H1 (cell line): Measurements from ENCODE around the gene IFITM2. TPM values are rescaled to one million over a fixed set of nuclear protein-coding genes. Genes with fewer than 3 reads are reported as not detected.

Source experiments
- CTCF ChIA-PET: fragments of 300-600 bp; sonication (Branson Sonifier 250); formaldehyde crosslinking; loops from one replicate; lab custom pipeline; 2021; ENCODE audit not compliant: partially characterized antibody; lab: Charles Lee
- POLR2A ChIA-PET: fragments of 300-600 bp; sonication (Branson Sonifier 250); formaldehyde crosslinking; loops from one replicate; lab custom pipeline; 2021; ENCODE audit warnings: inconsistent platforms; ENCODE audit not compliant: partially characterized antibody; lab: Charles Lee
- DNase-seq, 2 experiments: peaks; one replicate each; pipeline versions ENCODE4 v3.0.0 to v3.0.0-alpha.2; 2010 to 2022; ENCODE audit warnings: low spot score in 2 of 2, low read depth in 1 of 2, mixed read lengths in 1 of 2
- FAIRE-seq: peaks from 2 replicates; lab custom pipeline; 2011; peaks lifted over from hg19 to GRCh38; lab: Jason Lieb, UNC
- H2AFZ ChIP-seq: 2 replicates; pipeline ENCODE4 v1.8.1; 2012; ENCODE audit warnings: low read length, inconsistent platforms
- H2AK5ac ChIP-seq: 2 replicates; pipeline ENCODE4 v1.6.1; 2013; ENCODE audit warnings: low read depth, low read length
- H2BK120ac ChIP-seq: replicated peaks from 2 replicates; pipeline ENCODE3; 2013; ENCODE audit warnings: low read depth, low read length, inconsistent platforms
- H2BK12ac ChIP-seq: 2 replicates; pipeline ENCODE4 v1.6.1; 2013; ENCODE audit warnings: low read depth, low read length
- H2BK15ac ChIP-seq: 2 replicates; pipeline ENCODE4 v1.6.1; 2013; ENCODE audit warnings: low read length
- H2BK20ac ChIP-seq: 2 replicates; pipeline ENCODE4 v1.6.1; 2013; ENCODE audit warnings: low read length
- H2BK5ac ChIP-seq: 2 replicates; pipeline ENCODE4 v1.6.1; 2013; ENCODE audit warnings: low read depth, low read length
- H3K14ac ChIP-seq: 2 replicates; pipeline ENCODE4 v1.6.1; 2013; ENCODE audit warnings: inconsistent platforms; ENCODE audit not compliant: insufficient read length
- H3K18ac ChIP-seq: 2 replicates; pipeline ENCODE4 v1.6.1; 2013; ENCODE audit warnings: low read length; ENCODE audit errors: extremely low read depth
- H3K23ac ChIP-seq: 2 replicates; pipeline ENCODE4 v1.6.1; 2013; ENCODE audit warnings: inconsistent platforms; ENCODE audit not compliant: insufficient read length
- H3K23me2 ChIP-seq: 2 replicates; pipeline ENCODE4 v1.6.1; 2013; ENCODE audit warnings: low read depth, low read length
- H3K27ac ChIP-seq: 2 replicates; pipeline ENCODE4 v1.6.1; 2011; ENCODE audit warnings: low read depth, low read length, inconsistent platforms
- H3K27me3 ChIP-seq, 4 experiments: replicated peaks in 1 of 4; 1 replicate in 1 of 4; 2 replicates in 3 of 4; pipeline versions ENCODE4 v1.6.1 to v1.8.1; 2011 to 2013; ENCODE audit warnings: low read length in 3 of 4, mild to moderate bottlenecking in 3 of 4, inconsistent platforms in 2 of 4, mixed read lengths in 2 of 4, moderate library complexity in 1 of 4; ENCODE audit not compliant: control insufficient read depth in 3 of 4, insufficient read depth in 3 of 4; ENCODE audit errors: extremely low read depth in 1 of 4
- H3K36me3 ChIP-seq, 4 experiments: 2 replicates each; pipeline versions ENCODE4 v1.6.1 to v1.8.1; 2011 to 2013; ENCODE audit warnings: mild to moderate bottlenecking in 4 of 4, low read length in 3 of 4, moderate library complexity in 2 of 4, control low read depth in 1 of 4, inconsistent platforms in 1 of 4; ENCODE audit not compliant: insufficient read depth in 4 of 4, control insufficient read depth in 2 of 4
- H3K4ac ChIP-seq: replicated peaks from 2 replicates; pipeline ENCODE3; 2013; ENCODE audit warnings: low read length, low read depth, mixed read lengths, inconsistent platforms; ENCODE audit not compliant: insufficient read length
- H3K4me1 ChIP-seq, 4 experiments: replicated peaks in 1 of 4; 1 replicate in 1 of 4; 2 replicates in 3 of 4; pipeline versions ENCODE4 v1.6.1 to v1.8.1; 2011 to 2013; ENCODE audit warnings: low read length in 3 of 4, inconsistent platforms in 2 of 4, mixed read lengths in 1 of 4; ENCODE audit not compliant: insufficient read depth in 4 of 4, control insufficient read depth in 3 of 4
- H3K4me2 ChIP-seq, 2 experiments: 2 replicates each; pipeline versions ENCODE4 v1.6.1 to v1.8.1; 2011 to 2013; ENCODE audit warnings: low read depth in 2 of 2, low read length in 2 of 2, control low read depth in 1 of 2, inconsistent platforms in 1 of 2, mild to moderate bottlenecking in 1 of 2; ENCODE audit not compliant: insufficient read depth in 1 of 2
- H3K4me3 ChIP-seq, 4 experiments: fragments of 200-600, 300-600 bp in 1 of 4; sonication (generic), shearing (Covaris generic), sonication (Bioruptor Twin) in 1 of 4; 2 replicates each; pipeline versions ENCODE4 v1.5.1 to v1.8.1; 2011 to 2016; ENCODE audit warnings: low read length in 4 of 4, low read depth in 3 of 4, control low read depth in 2 of 4, inconsistent platforms in 2 of 4, mild to moderate bottlenecking in 2 of 4, mixed read lengths in 1 of 4, moderate library complexity in 1 of 4; ENCODE audit not compliant: insufficient read depth in 2 of 4; ENCODE audit errors: extremely low read depth in 1 of 4
- H3K56ac ChIP-seq: replicated peaks from 2 replicates; pipeline ENCODE3; 2013; ENCODE audit warnings: low read depth, mild to moderate bottlenecking, mixed read lengths, low read length, inconsistent platforms; ENCODE audit not compliant: insufficient read length
- H3K79me1 ChIP-seq: 2 replicates; pipeline ENCODE4 v1.6.1; 2013; ENCODE audit warnings: low read depth, low read length, control low read depth
- H3K79me2 ChIP-seq, 2 experiments: 2 replicates each; pipeline versions ENCODE4 v1.6.1 to v1.8.1; 2012 to 2013; ENCODE audit warnings: low read length in 2 of 2, mild to moderate bottlenecking in 2 of 2, inconsistent platforms in 1 of 2; ENCODE audit not compliant: insufficient read depth in 2 of 2, control insufficient read depth in 1 of 2
- H3K9ac ChIP-seq, 4 experiments: replicated peaks in 1 of 4; 1 replicate in 1 of 4; 2 replicates in 3 of 4; pipeline versions ENCODE4 v1.6.1 to v1.8.1; 2011 to 2013; ENCODE audit warnings: low read depth in 3 of 4, low read length in 3 of 4, control low read depth in 2 of 4, mild to moderate bottlenecking in 2 of 4, moderate library complexity in 2 of 4, inconsistent platforms in 1 of 4; ENCODE audit errors: extremely low read depth in 1 of 4
- H3K9me3 ChIP-seq, 2 experiments: 2 replicates each; pipeline versions ENCODE4 v1.6.1 to v1.8.1; 2012 to 2013; ENCODE audit warnings: mild to moderate bottlenecking in 2 of 2, moderate library complexity in 2 of 2, control low read depth in 1 of 2, inconsistent platforms in 1 of 2, low read depth in 1 of 2, low read length in 1 of 2, mixed read lengths in 1 of 2; ENCODE audit not compliant: insufficient read depth in 2 of 2
- H4K20me1 ChIP-seq, 2 experiments: replicated peaks in 1 of 2; 2 replicates each; pipeline versions ENCODE3 to v1.8.1; 2011 to 2013; ENCODE audit warnings: inconsistent platforms in 2 of 2, low read length in 2 of 2, mild to moderate bottlenecking in 1 of 2; ENCODE audit not compliant: insufficient read depth in 2 of 2, control insufficient read depth in 1 of 2
- H4K5ac ChIP-seq: 2 replicates; pipeline ENCODE4 v1.6.1; 2013; ENCODE audit warnings: low read length, low read depth, mixed read lengths, inconsistent platforms; ENCODE audit not compliant: insufficient read length
- H4K8ac ChIP-seq: 2 replicates; pipeline ENCODE4 v1.8.0; 2013; ENCODE audit warnings: mild to moderate bottlenecking, moderate library complexity, low read length, inconsistent platforms; ENCODE audit not compliant: insufficient read depth; ENCODE audit errors: extremely low read depth
- H4K91ac ChIP-seq: replicated peaks from 2 replicates; pipeline ENCODE3; 2013; ENCODE audit warnings: low read length, mixed read lengths, inconsistent platforms; ENCODE audit not compliant: insufficient read length
- BACH1 ChIP-seq: IDR thresholded peaks from 2 replicates; pipeline ENCODE4 v1.6.1; 2012; ENCODE audit warnings: low read length, improper control_type of control experiment
- CBX5 ChIP-seq: fragments of 300-800, 300-1000 bp; sonication (generic); IDR thresholded peaks from 2 replicates; pipeline ENCODE4 v1.7.1; 2016; ENCODE audit warnings: antibody characterized with exemption, low read length, low read depth
- CHD2 ChIP-seq: IDR thresholded peaks from 2 replicates; pipeline ENCODE4 v1.6.1; 2012; ENCODE audit warnings: low read length, improper control_type of control experiment
- FOSL1 ChIP-seq: IDR thresholded peaks from 2 replicates; pipeline ENCODE4 v1.6.1; 2011; ENCODE audit warnings: mild to moderate bottlenecking, low read depth, low read length, moderate library complexity; ENCODE audit not compliant: insufficient read depth
- HDAC2 ChIP-seq, 2 experiments: fragments of 300-600 bp in 1 of 2; sonication (generic) in 1 of 2; IDR thresholded peaks; 2 replicates each; pipeline ENCODE4 v1.6.1; 2011 to 2012; ENCODE audit warnings: low read depth in 2 of 2, low read length in 2 of 2, mild to moderate bottlenecking in 2 of 2, moderate library complexity in 2 of 2, borderline replicate concordance in 1 of 2, inconsistent platforms in 1 of 2
- KDM4A ChIP-seq: IDR thresholded peaks from one replicate; pipeline ENCODE4 v1.7.1; 2012; ENCODE audit warnings: low read depth, mild to moderate bottlenecking, moderate library complexity, low read length, inconsistent platforms; ENCODE audit not compliant: severe bottlenecking
- MAX ChIP-seq: IDR thresholded peaks from 2 replicates; pipeline ENCODE4 v1.6.1; 2012; ENCODE audit warnings: inconsistent platforms
- NANOG ChIP-seq: IDR thresholded peaks from 2 replicates; pipeline ENCODE4 v1.6.1; 2011; ENCODE audit warnings: low read length, low read depth, mild to moderate bottlenecking, inconsistent platforms; ENCODE audit not compliant: insufficient read depth, poor library complexity, severe bottlenecking
- NRF1 ChIP-seq: IDR thresholded peaks from 2 replicates; pipeline ENCODE4 v1.6.1; 2011; ENCODE audit warnings: mild to moderate bottlenecking, low read depth, low read length, improper control_type of control experiment
- RAD21 ChIP-seq, 2 experiments: IDR thresholded peaks in 1 of 2; conservative IDR thresholded peaks in 1 of 2; 2 replicates each; pipeline ENCODE4 v1.6.1; 2011; ENCODE audit warnings: low read depth in 2 of 2, low read length in 2 of 2, improper control_type of control experiment in 1 of 2, inconsistent platforms in 1 of 2, mild to moderate bottlenecking in 1 of 2, moderate library complexity in 1 of 2
- RFX5 ChIP-seq: IDR thresholded peaks from 2 replicates; pipeline ENCODE4 v1.6.1; 2011; ENCODE audit warnings: low read depth, low read length, improper control_type of control experiment, borderline replicate concordance
- RNF2 ChIP-seq: fragments of 200-900, 300-1000 bp; sonication (generic); IDR thresholded peaks from 2 replicates; pipeline ENCODE4 v1.7.1; 2016; ENCODE audit warnings: borderline replicate concordance, low read depth, mild to moderate bottlenecking, antibody characterized with exemption, low read length; ENCODE audit not compliant: poor library complexity, severe bottlenecking; ENCODE audit errors: missing control alignments
- WGBS, 2 experiments: shearing (Covaris generic) in 1 of 2; methylation state at CpG; one replicate each; pipeline versions ENCODE4 v1.1.6 to v1.1.7; 2013 to 2015; ENCODE audit warnings: low lambda C conversion rate in 2 of 2, mixed read lengths in 2 of 2, inconsistent platforms in 1 of 2, low coverage in 1 of 2, missing lambda C conversion rate in 1 of 2; ENCODE audit not compliant: insufficient replicate concordance in 2 of 2, insufficient coverage in 1 of 2, insufficient read length in 1 of 2; ENCODE audit errors: extremely low coverage in 1 of 2, missing lambda C conversion rate in 1 of 2; 5-methylcytosine and 5-hydroxymethylcytosine counted together
- polyA plus RNA-seq, 7 experiments: library from polyadenylated mRNA; depleted of rRNA in 3 of 7; stranded (reverse) in 5 of 7; unstranded in 2 of 7; fragments of >200 nt in 5 of 7; fragments of 200-250 nt in 2 of 7; gene quantifications; 1 replicate in 5 of 7; 2 replicates in 1 of 7; 4 replicates in 1 of 7; pipeline versions ENCODE4 v1.2.1 to v1.2.3, GENCODE V29; 2011 to 2013; ENCODE audit warnings: missing spikeins in 2 of 7, mixed read lengths in 2 of 7
- total RNA-seq: library from RNA; stranded (reverse); fragmentation: NEBNext Ultra II Directional; extraction: Animal tissue kit (Norgen Biotek cat#: 25700); gene quantifications from 2 replicates; pipeline ENCODE4 v1.2.1, GENCODE V29; 2021

Gene IFITM2
- total and polyA plus RNA-seq, 2 of the 8 experiments (the other 6 are each of a cell fraction or from before 2014, with no cell fraction given), result 399 to 764 TPM

- ChIA-PET POLR2A (no interaction called here), CTCF (no interaction called here)
- Histone ChIP-seq H2AK5ac (peak overlapping the region; percentile 99), H3K4me2 (no peak overlapping the region; a peak in 2 of 4 replicates), H2BK5ac (0 out of 2 replicates have a peak overlapping the region, but pooled peaks have one; percentile 12), H3K4me1 (peaks cover 4 to 8% (median 6%) of the 10 kb centered on the region in 4 experiments), H3K79me1 (peaks cover 3% of the 10 kb centered on the region; the same call in 1 of the 2 replicates), H3K23me2 (peaks cover 20% of the 10 kb centered on the region), H3K4ac (peak overlapping the region; percentile 89), H4K5ac (no peak overlapping the region), H2BK120ac (peak overlapping the region; percentile 43), H3K4me3 (no peak overlapping the region), H3K18ac (no peak overlapping the region), H3K56ac (peak overlapping the region; percentile 99), H3K9ac (peak overlapping the region in 1 of 4 experiments; percentile 59; a peak in 2 of 7 replicates), H4K20me1 (peaks cover 0 to 16% of the 10 kb centered on the region in 2 experiments), H3K9me3 (peaks cover 13 to 31% of the 10 kb centered on the region in 2 experiments), H2BK12ac (no peak overlapping the region; the same call in 1 of the 2 replicates), H3K79me2 (peaks cover 0 to 6% of the 10 kb centered on the region in 2 experiments; a peak in 1 of 4 replicates), H2BK15ac (peak overlapping the region; percentile 33; the same call in 1 of the 2 replicates), H4K91ac (peak overlapping the region; percentile 89), H2AFZ (no peak overlapping the region), H3K36me3 (peaks cover 0 to 13% (median 0%) of the 10 kb centered on the region in 4 experiments; a peak in 1 of 8 replicates), H2BK20ac (no peak overlapping the region), H3K27ac (no peak overlapping the region), H3K27me3 (no peaks in the 10 kb centered on the region; a peak in 1 of 7 replicates), H4K8ac (no peak overlapping the region), H3K23ac (peak overlapping the region; percentile 56), H3K14ac (peak overlapping the region; percentile 35)
- WGBS, 2 experiments, result 94 to 100% methylated on average over 2 to 4 of the region's 4 CpGs
- FAIRE-seq (no peak), DNase-seq (no peak)
- no peak for TF ChIP-seq BACH1
- TF ChIP-seq HDAC2 (IDR thresholded peaks at IDR 0.05; ENCODE audit: borderline replicate concordance in 1 of 2, low read depth in 2 of 2, low read length in 2 of 2), result no peak
- no peak for TF ChIP-seq FOSL1
- TF ChIP-seq CBX5, result no peak
- no peak for TF ChIP-seq NANOG
- TF ChIP-seq NRF1, result no peak
- TF ChIP-seq CHD2, result no peak
- no peak for TF ChIP-seq MAX
- TF ChIP-seq RNF2, result no peak
- no peak for TF ChIP-seq KDM4A
- no peak for TF ChIP-seq RAD21 (IDR thresholded peaks at IDR 0.05 in 1 of 2, conservative IDR thresholded peaks at IDR 0.05 in 1 of 2; ENCODE audit: low read depth in 2 of 2, low read length in 2 of 2)
- TF ChIP-seq RFX5, result no peak
Measured at GRCh38 chr11:357582-357981, 50.0 kb downstream of the IFITM2 start.
